GM21529 (cell line): ENCODE data around the gene UBR4.

ENCODE experiments used
- ATAC-seq: cut with Tn5 transposase; IDR thresholded peaks from one replicate; pipeline ENCODE4 v1.9.1; 2021; ENCODE audit not compliant: unreplicated experiment

Gene UBR4

DNA sequence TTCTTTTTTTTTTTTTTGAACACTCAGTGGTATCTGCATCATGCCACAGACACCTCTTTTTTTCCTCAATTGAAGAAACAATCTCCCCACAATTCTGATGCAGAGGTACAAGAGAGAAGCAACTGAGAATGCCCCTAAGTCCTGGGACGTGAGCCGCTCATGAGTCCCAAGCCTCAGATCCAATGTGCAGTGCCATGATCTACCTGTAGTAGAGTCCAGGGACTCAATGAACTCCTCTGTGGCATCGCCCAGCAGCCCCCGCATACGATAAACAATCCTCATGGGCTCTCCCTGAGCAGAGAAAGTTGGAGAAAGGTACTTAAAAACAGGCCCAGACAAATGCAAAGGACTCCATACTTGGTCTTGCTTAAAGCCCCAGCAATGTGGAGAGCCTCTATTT lies 113.1 kb downstream of the UBR4 start:
- ATAC-seq: no peak

DNA sequence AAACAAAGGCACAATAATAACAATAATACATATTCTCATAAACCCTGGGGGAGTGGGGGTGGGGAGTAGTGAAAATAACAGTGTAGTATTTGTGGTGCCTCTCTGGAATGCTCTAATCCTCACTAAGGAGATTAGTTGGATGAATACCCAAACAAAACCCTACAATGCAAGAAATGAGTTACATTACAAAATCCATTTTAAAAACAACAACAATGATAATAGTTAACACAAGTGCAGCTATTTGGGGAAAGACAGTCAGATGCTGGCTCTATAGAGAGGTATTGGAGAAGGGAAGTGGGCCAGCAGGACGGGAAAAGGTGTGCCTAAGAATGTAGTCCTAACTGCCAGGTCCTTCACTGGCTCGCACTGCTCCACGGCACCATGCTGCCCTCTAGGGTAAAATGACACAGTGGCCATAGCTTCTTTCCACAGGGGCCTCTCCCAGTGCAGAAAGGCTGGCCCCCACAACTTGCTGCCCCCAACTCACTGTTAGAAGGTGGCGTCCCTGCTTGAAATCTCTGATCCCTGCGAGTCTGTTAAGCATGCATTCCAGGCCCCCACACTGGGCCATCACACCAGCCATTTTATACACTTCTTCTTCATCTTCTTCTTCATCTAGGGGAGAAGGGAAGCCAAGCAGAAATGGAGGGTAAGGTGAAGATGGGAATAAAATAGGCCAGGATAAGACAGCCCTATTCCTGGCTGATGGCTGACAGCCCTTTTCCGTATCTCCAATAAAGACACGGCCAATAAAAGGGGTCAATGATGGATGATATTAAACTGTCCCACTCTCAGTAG lies 113.8 kb downstream of the UBR4 start:
- no peak for ATAC-seq

DNA sequence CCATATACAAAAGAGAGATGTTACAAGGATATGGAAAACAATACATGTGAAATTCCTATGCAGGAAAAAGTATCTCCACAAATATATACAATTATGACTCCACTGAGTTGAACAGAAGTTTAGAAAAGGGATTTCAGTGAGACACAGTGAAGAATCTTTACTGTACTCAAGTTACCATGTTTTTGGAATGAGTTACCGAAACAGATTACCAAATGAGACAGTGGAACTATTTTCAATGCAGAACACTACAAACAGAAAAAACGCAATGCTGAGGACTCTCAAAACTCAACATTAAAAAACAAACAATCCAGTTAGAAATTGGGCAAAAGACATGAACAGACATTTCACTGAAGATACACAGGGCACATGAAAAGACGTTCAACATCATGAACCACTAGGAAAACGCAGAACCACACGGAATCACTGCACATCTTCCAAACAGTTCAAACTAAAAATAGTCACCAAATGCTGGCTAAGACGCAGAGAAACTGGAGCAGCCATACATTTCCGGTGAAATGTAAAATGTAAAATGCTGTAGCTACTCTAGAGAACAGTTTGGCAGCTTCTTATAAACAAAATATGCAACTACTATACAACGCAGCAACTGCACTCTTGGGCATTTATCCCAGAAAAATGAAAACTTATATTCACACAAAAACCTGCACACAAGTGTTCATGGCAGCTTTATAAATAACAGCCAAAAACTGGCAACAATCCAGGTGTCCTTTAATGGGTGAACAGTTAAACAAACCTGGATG lies 118.7 kb downstream of the UBR4 start:
- no peak for ATAC-seq

DNA sequence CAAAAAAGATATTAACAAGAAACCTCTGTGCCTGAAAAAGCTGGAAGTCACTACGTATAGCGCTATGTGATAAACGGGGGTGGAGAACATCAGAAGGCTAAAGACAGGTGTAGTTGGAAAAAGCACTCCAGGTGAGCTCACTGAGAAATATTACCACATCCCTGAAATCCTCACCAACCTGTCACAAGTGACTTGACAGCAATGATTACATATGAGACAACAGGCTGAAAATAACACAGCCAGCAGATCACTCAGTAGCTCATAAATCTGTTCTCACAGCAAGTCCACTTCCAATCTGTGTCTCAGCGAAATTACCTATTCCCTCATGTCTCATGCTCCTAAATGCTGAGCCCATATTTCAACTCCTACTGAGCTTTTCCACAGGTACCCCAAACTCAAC lies 120.5 kb downstream of the UBR4 start:
- no peak for ATAC-seq

DNA sequence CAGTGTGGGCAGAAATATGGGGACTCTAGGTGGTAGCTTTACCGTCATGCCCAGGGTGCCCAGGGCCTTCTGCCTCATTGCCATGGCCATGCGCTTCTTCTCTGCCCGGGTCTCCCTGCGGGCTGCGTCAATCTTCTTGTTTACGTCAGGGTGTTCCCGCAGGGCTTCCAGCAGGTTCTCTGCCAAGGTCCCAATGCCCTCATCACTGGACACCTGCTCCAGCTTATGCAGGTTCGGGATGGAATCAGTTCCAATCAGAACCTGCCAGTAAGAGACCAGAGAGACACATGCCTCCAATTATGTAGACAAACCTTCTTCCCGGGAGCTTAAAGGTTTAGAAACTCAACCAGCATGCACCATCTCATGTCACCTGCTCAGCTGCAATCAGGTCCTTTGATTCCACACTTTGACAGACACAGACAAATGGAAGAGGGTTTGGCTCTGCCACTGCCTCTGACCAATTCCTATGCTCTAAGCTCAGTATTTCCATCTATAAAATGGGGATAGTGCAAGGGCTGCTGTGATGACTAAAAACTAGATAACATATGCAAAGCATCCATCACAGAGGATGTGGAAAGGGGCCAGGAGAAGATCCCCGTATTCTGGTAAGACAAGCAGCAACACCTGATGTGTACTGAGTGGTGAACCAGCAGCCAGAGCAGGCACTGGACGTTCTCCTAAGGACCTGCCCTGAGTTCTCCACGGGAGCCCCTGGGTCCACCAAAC lies 121.2 kb downstream of the UBR4 start:
- no peak for ATAC-seq

DNA sequence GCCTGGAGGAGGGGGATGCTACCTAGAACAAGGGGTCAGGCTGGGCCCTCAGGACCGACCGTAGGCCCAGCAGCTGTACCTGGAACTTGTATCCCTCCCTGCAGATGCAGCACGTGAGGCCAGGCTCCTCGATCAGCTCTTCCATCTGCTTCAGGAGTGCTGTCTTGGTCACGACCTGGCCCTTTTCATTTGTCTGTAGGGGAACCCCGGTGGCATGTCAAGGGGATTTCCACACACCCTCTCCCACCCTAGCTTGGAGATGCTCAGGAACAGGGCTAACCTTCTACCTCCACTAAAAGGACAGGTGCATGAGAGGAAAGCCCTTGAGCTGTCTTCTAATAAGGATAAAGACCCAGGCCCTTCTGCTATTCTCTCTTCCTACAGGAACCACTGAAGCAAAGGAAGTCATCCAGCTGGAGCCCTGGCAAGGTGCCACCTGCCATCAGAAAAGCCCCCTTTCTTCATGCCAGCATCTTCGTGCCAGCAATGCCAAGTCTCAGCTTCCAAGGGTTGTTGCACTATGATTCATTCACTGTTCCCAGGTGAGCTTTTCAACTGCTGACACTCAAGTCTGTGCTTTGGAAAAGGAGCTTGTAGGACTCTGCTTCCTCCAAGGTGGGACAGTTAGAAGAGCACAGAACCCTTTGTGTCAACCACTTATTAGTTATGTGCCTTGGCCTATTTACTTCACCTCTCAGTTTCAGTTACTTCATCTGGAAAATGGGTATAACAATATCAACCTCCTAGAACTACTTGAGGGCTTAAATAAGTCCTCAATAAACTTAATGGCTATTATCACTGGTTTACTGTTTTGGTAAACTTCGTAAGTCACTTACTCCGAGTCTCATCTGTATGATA lies 122.1 kb downstream of the UBR4 start:
- no peak for ATAC-seq

DNA sequence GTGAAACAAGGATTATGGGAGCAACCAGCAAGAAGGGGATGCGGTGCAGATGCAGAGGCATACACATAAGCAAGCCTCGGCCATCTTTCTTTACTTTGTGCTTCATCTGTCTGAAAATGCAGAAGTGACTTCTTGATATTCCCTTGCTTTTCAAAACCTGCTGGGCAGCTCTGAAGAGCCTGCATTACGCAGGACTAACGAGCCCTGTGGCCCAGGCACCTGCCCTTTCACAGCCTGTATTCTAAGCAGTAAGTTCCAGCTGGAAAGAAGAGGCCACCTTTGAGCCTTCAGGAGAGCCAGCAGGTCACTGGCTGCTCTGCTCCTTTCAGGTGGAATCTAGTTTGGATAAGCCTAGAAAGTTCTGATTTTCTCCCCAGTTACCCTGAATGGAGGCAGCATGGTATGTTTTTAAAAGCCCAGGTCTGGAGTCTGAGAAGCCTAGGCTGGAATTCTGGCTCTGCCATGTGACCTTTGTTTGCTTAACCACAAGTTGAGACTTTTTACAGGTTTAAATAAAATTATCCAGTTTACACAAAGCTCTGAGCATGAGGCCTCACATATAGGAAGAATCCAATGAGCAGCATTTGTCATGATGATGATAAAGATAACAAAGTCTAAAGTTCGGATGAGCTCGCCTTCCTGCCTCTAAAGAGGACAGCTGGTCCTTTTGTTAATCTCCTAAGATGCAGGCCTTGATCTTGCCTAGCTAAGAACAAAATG lies 122.9 kb downstream of the UBR4 start:
- ATAC-seq: no peak

DNA sequence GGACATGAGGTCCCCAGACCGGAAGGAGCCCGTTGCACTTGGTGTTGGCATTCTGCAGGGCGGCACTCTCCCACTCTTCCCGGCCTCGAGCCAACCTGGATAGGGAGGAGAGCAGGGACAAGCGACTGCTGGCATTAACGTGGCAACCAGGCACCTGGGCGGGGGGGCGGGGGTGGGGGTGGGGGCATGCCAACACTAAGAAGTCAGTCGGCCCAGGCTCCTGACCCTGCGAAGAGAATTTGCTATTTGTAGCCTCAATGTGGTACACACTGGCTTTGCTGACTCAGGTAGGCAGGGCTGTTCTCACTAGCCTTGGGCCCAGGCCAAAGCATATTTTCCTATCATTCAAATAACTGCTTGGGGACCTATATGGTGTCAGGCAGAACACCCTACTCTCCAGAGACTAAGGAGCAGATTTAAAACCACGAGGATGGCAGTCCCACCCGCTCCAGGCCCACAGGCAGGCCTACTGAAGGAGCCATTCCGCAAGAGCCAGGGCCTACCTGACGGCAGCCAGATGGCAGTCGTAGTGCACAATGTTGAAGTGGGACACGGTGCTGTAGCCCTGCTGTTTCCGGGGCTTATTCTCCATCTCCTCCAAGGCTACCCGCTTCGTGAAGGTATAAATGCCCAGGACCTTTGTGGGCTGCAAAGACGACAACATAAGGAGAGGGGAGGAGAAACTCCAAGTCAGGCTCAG lies 123.7 kb downstream of the UBR4 start:
- ATAC-seq: no peak

DNA sequence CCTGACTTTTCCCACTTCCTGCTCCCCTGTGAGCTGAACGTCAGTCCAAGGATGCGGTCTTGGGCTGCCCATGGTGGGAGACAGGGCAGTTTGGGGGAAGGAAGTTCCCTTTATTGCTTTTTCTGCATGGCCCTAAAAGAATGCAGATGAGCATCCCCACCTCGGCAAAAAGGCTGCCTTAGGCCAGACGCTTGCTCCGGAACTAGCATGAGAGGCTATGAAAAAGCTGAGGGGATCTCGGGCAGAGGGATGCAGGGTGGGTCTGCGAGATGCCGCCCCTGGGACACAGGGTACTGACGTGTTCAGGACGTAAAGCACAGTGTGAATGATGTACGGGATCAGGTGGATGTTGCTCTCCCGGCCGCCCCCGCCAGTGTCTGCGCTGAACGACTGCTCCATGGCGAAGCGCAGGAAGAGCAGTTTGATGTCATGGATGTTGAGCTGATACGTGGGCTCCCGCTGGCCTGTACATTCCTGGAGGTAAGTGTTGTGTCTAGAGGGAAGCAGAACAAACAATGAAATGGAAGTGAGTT lies 125.8 kb downstream of the UBR4 start:
- ATAC-seq: no peak

DNA sequence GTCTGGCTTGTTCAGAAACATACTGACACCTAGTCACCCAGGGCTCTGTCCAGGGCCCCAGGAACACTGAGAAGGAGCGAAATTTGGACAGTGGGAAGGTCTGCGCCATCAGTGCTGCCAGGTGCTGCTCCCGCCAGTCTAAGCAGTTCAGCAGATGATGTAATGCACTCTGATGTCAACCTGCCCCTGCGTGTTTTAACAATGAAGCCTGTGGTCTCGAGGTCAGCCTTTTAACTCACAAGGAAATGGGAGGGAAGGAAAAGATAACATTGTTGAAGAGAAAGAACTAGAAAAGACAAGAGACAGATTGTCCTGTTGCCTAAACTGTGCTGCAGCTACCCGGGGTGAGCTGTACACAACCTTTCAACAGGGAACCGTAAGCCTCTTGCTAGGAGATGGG lies 127.0 kb downstream of the UBR4 start:
- ATAC-seq: no peak

DNA sequence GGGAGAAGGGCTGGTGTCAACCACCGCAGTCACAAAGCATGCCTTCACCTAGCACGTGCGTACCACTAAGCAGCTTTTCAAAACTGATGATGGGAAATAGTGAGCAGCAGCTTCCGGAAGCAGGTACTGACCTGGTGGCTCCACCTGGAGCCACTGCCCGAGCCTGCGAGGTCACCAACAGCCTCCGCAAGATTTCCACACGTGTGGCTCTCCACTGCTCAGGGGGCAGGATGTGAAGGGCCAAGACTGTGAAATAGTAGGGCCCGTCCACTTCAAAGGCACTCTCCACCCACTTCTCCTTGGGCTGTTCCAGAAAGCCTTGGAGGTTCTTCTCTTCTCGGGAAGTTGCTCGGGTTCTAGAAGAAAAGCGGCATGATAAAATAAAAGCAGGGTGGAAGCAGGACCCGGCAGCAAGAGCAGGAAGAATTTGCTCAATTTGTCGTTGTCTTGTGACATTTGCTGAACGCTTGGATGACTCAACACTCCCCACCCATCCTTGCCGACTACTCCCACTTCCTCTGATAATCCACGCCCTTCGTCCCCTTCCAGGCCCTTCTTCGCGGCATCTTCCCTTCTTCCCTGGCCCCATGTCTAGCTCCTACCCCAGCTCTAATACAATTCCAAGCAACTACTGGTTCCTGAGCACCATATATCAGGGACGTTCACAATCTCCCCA lies 128.7 kb downstream of the UBR4 start:
- no peak for ATAC-seq

DNA sequence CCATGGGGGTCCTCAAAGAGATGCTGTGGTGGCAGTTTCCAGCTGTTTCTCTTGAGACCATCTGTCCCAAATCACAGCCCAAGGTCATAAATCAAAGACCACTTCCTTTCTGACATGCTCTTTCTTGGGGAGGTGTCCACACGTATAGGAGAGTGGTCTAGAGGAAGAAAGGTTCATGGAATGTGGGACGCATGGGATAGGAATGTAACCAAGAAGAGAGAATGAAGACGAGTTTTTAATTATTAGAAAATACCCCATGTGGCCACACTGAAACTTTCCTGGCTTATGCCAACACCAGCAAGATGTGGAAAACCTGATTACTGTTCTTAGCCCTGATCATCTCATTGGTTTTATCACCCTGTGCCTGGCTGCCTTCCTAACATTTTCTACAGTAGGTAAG lies 129.3 kb downstream of the UBR4 start:
- ATAC-seq: no peak

DNA sequence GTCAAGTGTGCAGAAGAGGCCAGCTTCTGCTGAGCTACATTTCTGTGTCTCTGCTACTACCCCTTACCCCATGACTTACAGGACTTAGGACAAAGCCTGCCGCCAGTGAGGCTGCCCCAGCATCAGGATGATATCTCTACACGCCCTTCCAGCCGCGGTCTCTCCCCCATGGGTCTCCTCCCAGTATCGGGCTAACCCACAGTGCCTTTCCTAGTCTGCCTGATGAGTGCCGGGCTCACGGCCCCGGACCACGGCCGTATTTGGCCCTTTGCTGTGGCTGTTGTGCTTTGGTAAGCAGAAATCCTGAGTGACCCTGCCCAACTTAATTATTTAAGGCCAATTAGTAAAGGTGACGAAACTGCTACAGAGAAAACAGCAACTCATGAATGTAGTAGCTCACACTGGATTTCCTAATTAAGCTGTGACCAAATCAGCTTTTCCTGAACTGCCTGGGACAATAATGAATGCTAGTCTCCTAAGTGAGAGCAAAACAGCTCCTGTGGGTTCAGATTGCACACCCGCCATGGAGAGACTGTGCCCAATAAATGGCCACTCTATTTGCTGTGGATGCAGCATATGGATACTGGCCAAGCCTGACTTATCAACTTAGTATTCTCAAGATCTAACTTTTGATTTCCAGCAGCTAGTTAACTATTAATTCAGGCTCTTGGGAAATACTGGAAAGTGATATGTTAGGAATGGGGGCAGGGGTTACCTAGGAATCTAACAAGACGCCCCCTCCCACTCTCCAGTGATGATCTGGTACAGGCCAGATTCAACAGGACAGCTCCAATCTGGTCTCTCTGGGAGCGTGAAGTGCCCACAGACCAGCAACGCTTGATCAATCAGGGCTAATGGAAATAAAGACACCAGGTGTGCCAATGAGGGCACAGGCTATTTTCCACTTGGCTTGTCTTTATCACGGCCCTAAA lies 130.3 kb downstream of the UBR4 start:
- ATAC-seq: no peak

DNA sequence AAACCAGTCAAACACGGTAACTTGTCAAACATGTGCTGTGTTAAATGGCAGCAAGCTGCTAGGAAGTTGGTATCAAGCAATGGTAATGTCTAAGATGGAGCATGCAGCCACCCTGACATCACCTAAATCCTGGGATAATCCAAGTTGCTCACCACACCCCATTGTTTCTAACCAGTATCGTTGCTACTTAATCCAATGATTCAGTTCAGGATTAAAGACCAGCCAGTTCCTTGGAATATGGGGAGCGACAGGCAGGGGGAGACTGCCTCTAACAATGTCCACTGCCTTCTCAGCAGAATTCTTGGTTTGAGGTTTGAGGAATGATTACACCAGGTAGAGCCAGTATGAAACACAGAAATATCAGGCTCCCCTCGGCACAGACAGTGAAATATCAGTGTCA lies 131.5 kb downstream of the UBR4 start:
- ATAC-seq: no peak

DNA sequence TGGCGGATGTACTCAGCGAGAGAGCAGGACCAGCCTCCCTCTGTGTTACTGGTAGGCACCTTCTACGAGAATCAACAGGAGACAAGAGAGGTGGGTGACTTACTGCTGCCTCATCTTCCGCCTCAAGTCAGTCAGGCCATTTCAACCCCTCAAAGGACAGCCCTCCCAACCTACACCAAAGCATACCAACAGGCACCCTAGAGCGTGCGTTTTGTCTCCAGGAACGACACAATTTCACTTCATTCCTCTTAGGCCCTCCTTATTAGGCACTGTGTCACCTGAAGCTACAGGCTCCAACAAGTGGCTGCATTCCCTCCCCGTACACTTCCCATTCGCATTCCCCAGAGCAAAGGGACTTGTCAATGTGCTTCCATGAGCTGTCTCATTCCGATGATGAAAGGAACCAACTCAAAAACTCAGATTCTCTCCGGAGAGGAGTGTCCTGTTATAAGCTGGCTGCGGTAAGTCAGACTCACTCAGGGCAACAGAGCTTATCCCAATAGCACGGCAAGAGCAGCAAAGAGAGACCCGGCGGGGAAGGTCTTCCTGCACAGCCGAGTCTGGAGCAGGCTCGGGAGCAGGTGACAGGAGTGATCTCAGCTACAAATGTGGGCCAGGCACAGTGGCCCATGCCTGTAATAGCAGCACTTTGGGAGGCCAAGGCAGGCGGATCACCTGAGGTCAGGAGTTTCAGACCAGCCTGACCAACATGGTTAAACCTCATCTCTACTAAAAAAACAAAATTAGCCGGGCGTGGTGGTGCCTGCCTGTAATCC lies 133.0 kb downstream of the UBR4 start:
- ATAC-seq: no peak

DNA sequence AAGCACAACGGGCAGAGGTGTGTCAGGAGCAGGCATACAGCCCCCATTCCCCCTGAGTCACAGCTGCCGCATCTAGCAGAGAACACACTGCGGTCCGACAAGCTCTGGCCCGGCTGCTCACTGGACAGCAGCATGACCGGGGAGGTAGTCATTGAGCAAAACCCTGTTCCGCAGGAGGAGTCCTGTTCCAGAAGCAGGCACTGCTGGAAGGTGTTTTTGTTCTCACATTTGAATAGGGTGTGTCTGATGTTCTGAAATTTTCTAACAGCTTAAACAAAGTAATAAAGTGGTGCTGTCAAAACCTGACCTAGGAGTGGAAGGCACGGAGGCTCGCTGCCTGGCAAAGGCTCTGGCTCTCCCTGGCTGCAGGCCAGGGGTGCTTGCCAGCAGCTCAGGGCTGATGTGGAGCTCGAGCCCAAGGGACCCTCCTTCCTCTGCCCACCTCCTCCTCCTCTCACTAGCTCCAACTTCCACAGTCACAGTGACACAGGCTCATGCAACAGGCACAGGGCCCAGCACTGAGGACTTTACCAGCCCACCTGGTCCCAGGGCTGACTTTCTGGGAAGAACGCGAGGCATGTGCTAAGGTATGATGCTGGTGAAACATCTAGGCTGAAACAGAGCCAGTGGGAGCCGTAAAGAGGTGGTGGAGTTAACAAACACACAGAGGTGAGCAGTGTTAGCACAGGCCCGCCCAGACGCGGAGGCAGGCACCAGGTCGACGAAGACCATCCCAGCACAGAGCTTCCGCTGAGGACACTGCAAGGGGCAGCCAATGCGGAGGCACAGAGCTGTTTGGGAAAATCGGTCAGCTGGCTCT lies 135.0 kb downstream of the UBR4 start:
- ATAC-seq: no peak
